ENCODE measurements around the gene CCDC195. TPM values are rescaled to one million over a fixed set of nuclear protein-coding genes. Genes with fewer than 3 reads are reported as not detected.

The CCDC195 gene
- polyA plus RNA-seq, 1 donor (not counting 4 experiments of a cell fraction or from before 2014, with no cell fraction given): not detected

GRCh38 chr2:224747765-224748164 lies 31.6 kb upstream of the CCDC195 start:
- no peaks in the 10 kb centered on the region for H3K9me3 ChIP-seq (ENCODE audit: control insufficient read depth, low read depth, low read length)
- dilution Hi-C loops (cut with MboI; ENCODE audit: extremely low pct_ligation_motif_present, low sequenced_read_pairs): no loop called here
- no peak overlapping the region for H3K4me3 ChIP-seq (ENCODE audit: control insufficient read depth in 2 of 3, extremely low read depth in 1 of 3, insufficient read depth in 2 of 3, low read depth in 1 of 3, low read length in 3 of 3)

GRCh38 chr2:224736227-224736626 lies 20.1 kb upstream of the CCDC195 start:
- H3K9me3 ChIP-seq (ENCODE audit: control insufficient read depth, low read depth, low read length): peaks cover 1% of the 10 kb centered on the region
- H4K20me1 ChIP-seq (ENCODE audit: control insufficient read depth, extremely low read depth, insufficient read depth, low read length): no peaks in the 10 kb centered on the region
- no peak overlapping the region for H3K9ac ChIP-seq (ENCODE audit: control insufficient read depth, extremely low read depth, insufficient read depth, low read length)
- H3K27me3 ChIP-seq (ENCODE audit: control insufficient read depth, extremely low read depth, insufficient read depth, low read length): no peaks in the 10 kb centered on the region
- FAIRE-seq (no peak), DNase-seq (ENCODE audit: low read depth, low spot score) (no peak)
- no peaks in the 10 kb centered on the region for H3K4me1 ChIP-seq (ENCODE audit: control insufficient read depth, extremely low read depth, insufficient read depth, low read length)
- no peak for TF ChIP-seq EZH2 (IDR thresholded peaks at IDR 0.05; ENCODE audit: low read length)
- TF ChIP-seq, protein P1, sequence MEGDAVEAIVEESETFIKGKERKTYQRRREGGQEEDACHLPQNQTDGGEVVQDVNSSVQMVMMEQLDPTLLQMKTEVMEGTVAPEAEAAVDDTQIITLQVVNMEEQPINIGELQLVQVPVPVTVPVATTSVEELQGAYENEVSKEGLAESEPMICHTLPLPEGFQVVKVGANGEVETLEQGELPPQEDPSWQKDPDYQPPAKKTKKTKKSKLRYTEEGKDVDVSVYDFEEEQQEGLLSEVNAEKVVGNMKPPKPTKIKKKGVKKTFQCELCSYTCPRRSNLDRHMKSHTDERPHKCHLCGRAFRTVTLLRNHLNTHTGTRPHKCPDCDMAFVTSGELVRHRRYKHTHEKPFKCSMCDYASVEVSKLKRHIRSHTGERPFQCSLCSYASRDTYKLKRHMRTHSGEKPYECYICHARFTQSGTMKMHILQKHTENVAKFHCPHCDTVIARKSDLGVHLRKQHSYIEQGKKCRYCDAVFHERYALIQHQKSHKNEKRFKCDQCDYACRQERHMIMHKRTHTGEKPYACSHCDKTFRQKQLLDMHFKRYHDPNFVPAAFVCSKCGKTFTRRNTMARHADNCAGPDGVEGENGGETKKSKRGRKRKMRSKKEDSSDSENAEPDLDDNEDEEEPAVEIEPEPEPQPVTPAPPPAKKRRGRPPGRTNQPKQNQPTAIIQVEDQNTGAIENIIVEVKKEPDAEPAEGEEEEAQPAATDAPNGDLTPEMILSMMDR (optimal IDR thresholded peaks at IDR 0.05 in 1 of 3, IDR thresholded peaks at IDR 0.05 in 1 of 3, conservative IDR thresholded peaks at IDR 0.05 in 1 of 3; ENCODE audit: extremely low read depth in 1 of 3, insufficient read depth in 2 of 3, low read length in 3 of 3): no peak
- no peak overlapping the region for H3K27ac ChIP-seq (ENCODE audit: control insufficient read depth, insufficient read depth, low read length)
- H3K4me3 ChIP-seq (ENCODE audit: control insufficient read depth in 2 of 3, extremely low read depth in 1 of 3, insufficient read depth in 2 of 3, low read depth in 1 of 3, low read length in 3 of 3): no peak overlapping the region
- no peak overlapping the region for H3K4me2 ChIP-seq (ENCODE audit: control insufficient read depth, extremely low read depth, insufficient read depth, low read depth, low read length)
- H3K9me1 ChIP-seq (ENCODE audit: control insufficient read depth, extremely low read depth, insufficient read depth, low read length): no peaks in the 10 kb centered on the region
- dilution Hi-C loops (cut with MboI; ENCODE audit: extremely low pct_ligation_motif_present, low sequenced_read_pairs): no loop called here
- no peak overlapping the region for H2AFZ ChIP-seq (ENCODE audit: control insufficient read depth, low read length)
- H3K79me2 ChIP-seq (ENCODE audit: control insufficient read depth, insufficient read depth, low read length): no peaks in the 10 kb centered on the region
- H3K36me3 ChIP-seq (ENCODE audit: control insufficient read depth in 2 of 2, extremely low read depth in 1 of 2, insufficient read depth in 2 of 2, low read length in 2 of 2): no peaks in the 10 kb centered on the region

More at GRCh38 chr2:224747765-224748164, 31.6 kb upstream of the CCDC195 start:
- no peak overlapping the region for H3K27ac ChIP-seq (ENCODE audit: control insufficient read depth, insufficient read depth, low read length)
- no peak for FAIRE-seq
- no peaks in the 10 kb centered on the region for H3K36me3 ChIP-seq (ENCODE audit: control insufficient read depth in 2 of 2, extremely low read depth in 1 of 2, insufficient read depth in 2 of 2, low read length in 2 of 2)
- no peak overlapping the region for H3K9ac ChIP-seq (ENCODE audit: control insufficient read depth, extremely low read depth, insufficient read depth, low read length)
- no peak for DNase-seq (ENCODE audit: low read depth, low spot score)
- no peaks in the 10 kb centered on the region for H3K4me1 ChIP-seq (ENCODE audit: control insufficient read depth, extremely low read depth, insufficient read depth, low read length)
- TF ChIP-seq, protein P1 (optimal IDR thresholded peaks at IDR 0.05 in 1 of 3, IDR thresholded peaks at IDR 0.05 in 1 of 3, conservative IDR thresholded peaks at IDR 0.05 in 1 of 3; ENCODE audit: extremely low read depth in 1 of 3, insufficient read depth in 2 of 3, low read length in 3 of 3): no peak
- TF ChIP-seq EZH2 (IDR thresholded peaks at IDR 0.05; ENCODE audit: low read length): no peak
- H3K4me2 ChIP-seq (ENCODE audit: control insufficient read depth, extremely low read depth, insufficient read depth, low read depth, low read length): no peak overlapping the region
- no peaks in the 10 kb centered on the region for H3K27me3 ChIP-seq (ENCODE audit: control insufficient read depth, extremely low read depth, insufficient read depth, low read length)
- H4K20me1 ChIP-seq (ENCODE audit: control insufficient read depth, extremely low read depth, insufficient read depth, low read length): no peaks in the 10 kb centered on the region
- no peak overlapping the region for H2AFZ ChIP-seq (ENCODE audit: control insufficient read depth, low read length)
- no peaks in the 10 kb centered on the region for H3K79me2 ChIP-seq (ENCODE audit: control insufficient read depth, insufficient read depth, low read length)
- no peaks in the 10 kb centered on the region for H3K9me1 ChIP-seq (ENCODE audit: control insufficient read depth, extremely low read depth, insufficient read depth, low read length)
